Sigmoid colon (tissue), 7 donors: ENCODE data around the gene SLC25A1. TPM values are rescaled to one million over a fixed set of nuclear protein-coding genes. Genes with fewer than 3 reads are reported as not detected.

Source experiments
- DNase-seq: peaks from one replicate; pipeline ENCODE4 v3.0.0-alpha.2; 2019
- H3K27ac ChIP-seq, 4 donors: fragments of 200-600 bp; sonication (generic); one replicate each; pipeline ENCODE4 v1.5.1; 2016 to 2019; ENCODE audit warnings: mild to moderate bottlenecking in 1 of 4
- H3K27me3 ChIP-seq, 3 donors: fragments of 200-600 bp; sonication (generic); one replicate each; pipeline ENCODE4 v1.5.1; 2019; ENCODE audit warnings: mild to moderate bottlenecking in 1 of 3
- H3K36me3 ChIP-seq, 4 donors: fragments of 200-600 bp; sonication (generic); one replicate each; pipeline ENCODE4 v1.5.1; 2016 to 2019
- H3K4me1 ChIP-seq, 4 donors: fragments of 200-600 bp; sonication (generic); one replicate each; pipeline ENCODE4 v1.5.1; 2017 to 2019
- H3K4me3 ChIP-seq, 4 donors: fragments of 200-600 bp; sonication (generic); one replicate each; pipeline ENCODE4 v1.5.1; 2017 to 2019; ENCODE audit warnings: mild to moderate bottlenecking in 2 of 4, moderate library complexity in 1 of 4
- H3K9me3 ChIP-seq, 4 donors: fragments of 200-600 bp in 3 of 4; sonication (generic) in 3 of 4; one replicate each; pipeline versions ENCODE4 v1.5.1 to v1.6.1; 2013 to 2019
- EP300 ChIP-seq, 4 donors: sonication (generic); formaldehyde crosslinking; IDR thresholded peaks; one replicate each; pipeline ENCODE4 v1.6.1; 2017; ENCODE audit warnings: antibody characterized with exemption in 4 of 4
- POLR2A ChIP-seq, 2 donors: fragments of 450-650 bp; IDR thresholded peaks; one replicate each; pipeline ENCODE4 v1.6.1; 2016; ENCODE audit warnings: antibody characterized with exemption in 2 of 2, mild to moderate bottlenecking in 2 of 2, moderate library complexity in 2 of 2
- POLR2AphosphoS5 ChIP-seq, 4 donors: sonication (generic); formaldehyde crosslinking; IDR thresholded peaks; one replicate each; pipeline ENCODE4 v1.6.1; 2017; ENCODE audit warnings: antibody characterized with exemption in 4 of 4
- WGBS, 2 donors: extraction: QIAGEN DNeasy Blood & Tissue Kit; methylation state at CpG; one replicate each; pipeline ENCODE4 v1.1.7; 2013; 5-methylcytosine and 5-hydroxymethylcytosine counted together
- intact Hi-C: fragments of 100-400 bp; cut with DNase I; formaldehyde crosslinking; loops from one replicate; pipeline ENCODE4 v1.15.1; 2023
- polyA plus RNA-seq, 3 donors: library from polyadenylated mRNA; stranded (reverse); fragments of 200-250 nt; gene quantifications; one replicate each; pipeline ENCODE4 v1.2.3, GENCODE V29; 2013
- total RNA-seq, 4 donors: library from RNA; depleted of rRNA; stranded (reverse); fragments of >200 nt; gene quantifications; one replicate each; pipeline ENCODE4 v1.1.0, GENCODE V29; 2016
- TF ChIP-seq, protein P1 (sequence below), 4 experiments: fragments of 450-650 bp in 3 of 4; fragments of 200-600 bp in 1 of 4; IDR thresholded peaks; one replicate each; pipeline ENCODE4 v1.5.1; 2016 to 2019; ENCODE audit warnings: antibody characterized with exemption in 4 of 4, mild to moderate bottlenecking in 3 of 4, moderate library complexity in 2 of 4
- donor health status: healthy with polysubstance abuse.
- donor health status: Bipolar disorder and iron deficiency.
- donor health status: healthy.

The SLC25A1 gene
- total and polyA plus RNA-seq, 7 donors, result 28.2 to 146 (median 45.3) TPM

DNA sequence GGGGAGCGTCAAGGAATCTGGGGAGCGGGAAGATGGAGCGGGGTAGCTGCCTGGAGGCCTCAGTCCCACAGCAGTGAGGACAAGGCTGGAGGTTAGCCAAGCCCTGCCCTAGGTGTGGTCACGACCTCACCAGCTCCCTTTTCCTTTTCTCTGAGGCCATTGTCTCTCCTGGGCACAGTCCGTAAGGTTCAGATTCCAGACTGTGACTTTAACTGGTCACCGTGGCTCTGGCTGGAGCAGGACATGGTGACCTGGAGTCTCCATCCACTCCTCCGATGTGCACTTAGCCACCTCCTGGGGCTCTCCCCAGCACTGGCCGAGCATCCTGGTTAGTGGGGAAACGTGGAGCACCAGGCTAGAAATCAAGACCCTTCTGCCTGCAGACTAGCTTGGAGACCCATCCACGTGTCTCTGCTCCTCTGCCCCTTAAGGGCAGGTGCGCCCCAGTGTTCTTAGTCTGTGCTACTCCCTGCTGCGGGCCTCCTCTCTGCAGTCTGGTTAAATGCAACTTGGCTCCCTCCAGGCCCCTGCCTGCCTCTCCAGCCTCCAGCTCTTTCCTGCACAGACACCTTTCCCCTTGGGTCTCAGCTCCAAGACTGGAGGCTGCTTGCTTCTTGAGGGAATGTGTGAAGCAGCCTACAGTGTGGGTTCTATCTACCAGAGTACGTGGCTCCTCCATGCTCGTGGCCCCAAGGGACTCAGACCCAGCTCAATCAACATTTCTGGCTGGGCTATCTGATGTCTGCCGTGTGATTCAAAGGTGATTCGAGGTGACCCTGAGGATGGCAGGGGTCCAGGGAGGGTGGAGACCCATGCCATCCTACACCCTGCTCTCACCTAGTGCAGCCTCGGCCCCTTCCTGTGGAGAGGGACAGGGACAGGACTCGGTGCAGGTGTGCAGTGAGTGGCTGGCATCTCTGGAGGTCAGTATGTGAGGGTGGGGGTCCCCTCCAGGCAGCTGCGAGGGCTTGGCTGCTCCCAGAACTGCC, 5.2 kb downstream of the SLC25A1 start:
- TF ChIP-seq POLR2A (IDR thresholded peaks at IDR 0.05) (no peak), EP300 (IDR thresholded peaks at IDR 0.05) (no peak), POLR2AphosphoS5 (IDR thresholded peaks at IDR 0.05) (no peak)
- TF ChIP-seq, protein P1, sequence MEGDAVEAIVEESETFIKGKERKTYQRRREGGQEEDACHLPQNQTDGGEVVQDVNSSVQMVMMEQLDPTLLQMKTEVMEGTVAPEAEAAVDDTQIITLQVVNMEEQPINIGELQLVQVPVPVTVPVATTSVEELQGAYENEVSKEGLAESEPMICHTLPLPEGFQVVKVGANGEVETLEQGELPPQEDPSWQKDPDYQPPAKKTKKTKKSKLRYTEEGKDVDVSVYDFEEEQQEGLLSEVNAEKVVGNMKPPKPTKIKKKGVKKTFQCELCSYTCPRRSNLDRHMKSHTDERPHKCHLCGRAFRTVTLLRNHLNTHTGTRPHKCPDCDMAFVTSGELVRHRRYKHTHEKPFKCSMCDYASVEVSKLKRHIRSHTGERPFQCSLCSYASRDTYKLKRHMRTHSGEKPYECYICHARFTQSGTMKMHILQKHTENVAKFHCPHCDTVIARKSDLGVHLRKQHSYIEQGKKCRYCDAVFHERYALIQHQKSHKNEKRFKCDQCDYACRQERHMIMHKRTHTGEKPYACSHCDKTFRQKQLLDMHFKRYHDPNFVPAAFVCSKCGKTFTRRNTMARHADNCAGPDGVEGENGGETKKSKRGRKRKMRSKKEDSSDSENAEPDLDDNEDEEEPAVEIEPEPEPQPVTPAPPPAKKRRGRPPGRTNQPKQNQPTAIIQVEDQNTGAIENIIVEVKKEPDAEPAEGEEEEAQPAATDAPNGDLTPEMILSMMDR (IDR thresholded peaks at IDR 0.05), result no peak
- 48 to 73% methylated on average over 19 of the region's 19 CpGs for WGBS, 2 donors
- H3K27me3 ChIP-seq, result peaks cover 7 to 14% (median 13%) of the 10 kb centered on the region in 3 donors
- no peak overlapping the region for H3K4me3 ChIP-seq
- H3K27ac ChIP-seq, result no peak overlapping the region
- H3K4me1 ChIP-seq, result peaks cover 0 to 74% (median 66%) of the 10 kb centered on the region in 4 donors
- intact Hi-C loops, result no loop called here
- no peaks in the 10 kb centered on the region for H3K36me3 ChIP-seq
- no peak for DNase-seq
- H3K9me3 ChIP-seq, result no peaks in the 10 kb centered on the region

DNA sequence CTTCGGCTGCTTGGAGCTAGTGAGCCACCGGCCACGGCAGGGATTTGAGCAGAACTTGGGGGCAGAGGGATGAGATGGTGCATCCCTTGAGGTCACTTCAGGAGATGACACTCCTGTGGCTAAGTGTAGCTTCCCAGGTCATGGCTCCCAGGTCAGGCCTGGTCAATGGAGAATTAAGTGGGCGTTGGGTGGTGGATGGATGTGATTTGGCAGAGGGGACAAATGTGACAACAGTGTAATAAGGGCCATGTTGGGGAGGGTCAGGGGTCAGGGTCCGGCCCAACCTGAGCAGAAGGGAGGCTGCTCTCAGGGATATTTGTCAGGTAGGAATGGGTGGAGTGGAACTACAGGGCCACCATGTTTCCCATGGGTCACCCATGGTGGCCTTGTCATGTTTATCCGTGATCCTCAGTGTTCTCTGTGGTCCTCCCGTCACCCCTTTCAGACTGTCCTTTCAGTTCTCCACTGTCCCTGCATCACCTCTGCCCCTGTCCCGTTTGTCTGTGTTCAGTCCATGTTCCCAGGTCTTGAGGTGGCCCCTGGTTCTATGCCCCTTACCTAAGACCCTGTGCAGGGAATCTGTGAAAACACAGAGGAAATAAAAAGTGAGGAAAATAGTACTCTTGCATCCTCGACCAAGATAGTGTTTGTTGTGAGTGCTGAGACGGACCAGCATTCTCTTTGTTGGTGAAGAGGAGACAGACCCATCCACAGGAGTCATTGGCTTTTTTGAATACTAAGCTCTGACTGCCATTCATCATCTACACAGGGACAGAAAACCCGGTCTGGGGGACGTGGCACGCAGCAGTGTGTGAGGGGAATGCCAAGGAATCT, 6.1 kb downstream of the SLC25A1 start:
- TF ChIP-seq, protein P1 (IDR thresholded peaks at IDR 0.05), result no peak
- TF ChIP-seq POLR2A (IDR thresholded peaks at IDR 0.05) (no peak), POLR2AphosphoS5 (IDR thresholded peaks at IDR 0.05) (no peak), EP300 (IDR thresholded peaks at IDR 0.05) (no peak)
- peaks cover 0 to 66% (median 61%) of the 10 kb centered on the region in 4 donors for H3K4me1 ChIP-seq
- H3K27me3 ChIP-seq, result peaks cover 7 to 23% (median 22%) of the 10 kb centered on the region in 3 donors
- WGBS, 2 donors, result 12 to 40% methylated on average over 13 of the region's 13 CpGs
- no peaks in the 10 kb centered on the region for H3K9me3 ChIP-seq
- H3K27ac ChIP-seq, result peak overlapping the region; percentile 84 to 95 (median 91)
- intact Hi-C loops, result no loop called here
- H3K4me3 ChIP-seq, result peak overlapping the region; percentile 69 to 99 (median 97)
- no peaks in the 10 kb centered on the region for H3K36me3 ChIP-seq
- no peak for DNase-seq

DNA sequence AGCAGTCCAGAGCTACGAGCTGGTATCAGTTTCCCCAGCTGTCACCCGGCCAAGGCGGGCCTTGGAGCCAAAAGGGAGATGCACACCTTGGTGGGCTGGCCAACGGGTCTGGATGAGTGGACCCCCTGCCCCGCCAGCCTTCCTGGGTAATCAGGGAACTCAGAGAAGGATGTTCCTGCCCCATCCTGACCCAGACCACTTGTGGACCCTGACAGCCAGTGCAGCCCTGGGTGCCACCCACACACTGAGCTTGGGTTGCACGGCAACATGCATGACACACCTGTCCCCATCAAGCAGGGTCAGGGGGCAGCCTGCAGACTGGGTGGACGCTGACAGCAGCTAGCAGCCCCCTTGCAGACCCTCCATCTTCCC, 8.6 kb downstream of the SLC25A1 start:
- Histone ChIP-seq H3K4me1 (peaks cover 0 to 54% (median 50%) of the 10 kb centered on the region in 4 donors), H3K27ac (no peak overlapping the region), H3K4me3 (peak overlapping the region in 1 of 4 donors; percentile 40), H3K27me3 (peaks cover 7 to 44% (median 32%) of the 10 kb centered on the region in 3 donors), H3K36me3 (no peaks in the 10 kb centered on the region), H3K9me3 (no peaks in the 10 kb centered on the region)
- no peak for TF ChIP-seq POLR2AphosphoS5 (IDR thresholded peaks at IDR 0.05)
- TF ChIP-seq POLR2A (IDR thresholded peaks at IDR 0.05), result no peak
- TF ChIP-seq EP300 (IDR thresholded peaks at IDR 0.05), result no peak
- TF ChIP-seq, protein P1 (IDR thresholded peaks at IDR 0.05), result no peak
- no peak for DNase-seq
- intact Hi-C loops, result no loop called here
- 34 to 54% methylated on average over 7 of the region's 7 CpGs for WGBS, 2 donors

DNA sequence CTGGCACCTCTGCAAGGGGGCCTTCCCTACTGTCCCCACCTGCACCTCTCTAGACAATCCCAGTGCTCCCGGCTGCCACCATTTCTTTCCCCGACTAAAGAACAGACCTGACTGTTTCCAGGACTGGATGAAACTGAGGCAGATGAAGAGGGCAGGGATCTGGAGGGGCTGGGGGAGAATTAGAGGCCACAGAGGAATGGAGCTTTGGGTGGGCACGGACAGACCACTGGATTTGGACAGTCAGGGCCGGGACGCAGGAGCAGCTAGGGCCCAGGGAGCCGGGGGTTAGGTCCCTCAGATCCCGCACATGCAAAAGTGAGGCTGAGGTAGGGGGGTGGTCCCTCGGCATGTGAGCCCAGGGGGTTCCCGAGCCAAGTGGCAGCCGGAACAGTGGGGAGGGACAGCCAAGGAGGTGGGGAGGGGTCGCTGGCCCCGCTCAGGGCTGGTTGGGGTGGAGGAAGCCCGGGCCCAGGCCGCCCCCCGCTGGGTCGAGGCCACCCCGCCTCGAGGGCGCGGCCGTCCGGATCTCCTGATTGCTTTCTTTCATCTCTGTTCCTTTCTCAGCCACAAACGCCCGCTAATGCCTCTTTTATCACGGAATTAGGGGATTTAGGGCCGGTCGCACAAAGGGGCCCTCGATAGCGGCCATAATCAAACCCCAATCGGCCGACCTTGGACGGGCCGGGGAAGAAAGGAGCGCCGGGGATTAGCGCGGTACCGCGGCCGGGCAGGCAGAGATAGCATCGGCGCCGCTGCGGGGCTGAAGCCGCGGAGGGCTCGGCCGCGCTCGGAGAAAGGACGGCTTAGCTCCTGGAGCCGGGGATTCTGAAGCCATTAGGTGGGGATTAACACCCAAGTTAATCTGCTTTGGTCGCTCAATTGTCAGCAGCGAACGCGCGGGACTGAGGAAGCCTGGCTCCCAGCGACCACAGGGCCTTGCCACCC, 9.3 kb downstream of the SLC25A1 start:
- Histone ChIP-seq H3K27ac (peak overlapping the region in 1 of 4 donors; percentile 6), H3K27me3 (peaks cover 7 to 50% (median 37%) of the 10 kb centered on the region in 3 donors), H3K4me1 (peaks cover 0 to 47% (median 44%) of the 10 kb centered on the region in 4 donors), H3K4me3 (peak overlapping the region in 3 of 4 donors; percentile 20 to 40 (median 21)), H3K9me3 (no peaks in the 10 kb centered on the region), H3K36me3 (no peaks in the 10 kb centered on the region)
- WGBS, 2 donors, result 5 to 7% methylated on average over 58 of the region's 58 CpGs
- TF ChIP-seq, protein P1 (IDR thresholded peaks at IDR 0.05), result no peak
- no peak for TF ChIP-seq POLR2AphosphoS5 (IDR thresholded peaks at IDR 0.05)
- DNase-seq, result no peak
- intact Hi-C loops, result no loop called here
